Breast epithelium (tissue), 4 donors: ENCODE data around the gene FNDC3B. TPM values are rescaled to one million over a fixed set of nuclear protein-coding genes. Genes with fewer than 3 reads are reported as not detected.

Experiments
- DNase-seq, 2 donors: peaks; one replicate each; pipeline ENCODE4 v3.0.0-alpha.2; 2019; ENCODE audit warnings: low spot score in 2 of 2
- H3K27ac ChIP-seq, 2 donors: fragments of 200-600 bp; sonication (generic) in 1 of 2; one replicate each; pipeline ENCODE4 v1.5.1; 2016 to 2019; ENCODE audit warnings: mild to moderate bottlenecking in 1 of 2
- H3K27me3 ChIP-seq, 2 donors: fragments of 200-600 bp; sonication (generic) in 1 of 2; one replicate each; pipeline versions ENCODE4 v1.5.1 to v1.6.0; 2017 to 2019; ENCODE audit warnings: control low read depth in 1 of 2, mild to moderate bottlenecking in 1 of 2
- H3K36me3 ChIP-seq: fragments of 200-600 bp; one replicate; pipeline ENCODE4 v1.5.1; 2019
- H3K4me1 ChIP-seq, 2 donors: fragments of 200-600 bp; sonication (generic); one replicate each; pipeline ENCODE4 v1.5.1; 2016 to 2019; ENCODE audit warnings: control low read depth in 1 of 2
- H3K4me3 ChIP-seq, 3 donors: fragments of 200-600 bp; sonication (generic); 1 replicate in 2 of 3; 2 replicates in 1 of 3; pipeline ENCODE4 v1.5.1; 2016 to 2019; ENCODE audit warnings: mild to moderate bottlenecking in 3 of 3, moderate library complexity in 2 of 3
- H3K9me3 ChIP-seq, 2 donors: fragments of 200-600 bp; sonication (generic) in 1 of 2; one replicate each; pipeline ENCODE4 v1.5.1; 2016 to 2019; ENCODE audit warnings: control low read depth in 1 of 2
- POLR2A ChIP-seq: fragments of 450-650 bp; IDR thresholded peaks from one replicate; pipeline ENCODE4 v1.6.1; 2016; ENCODE audit warnings: antibody characterized with exemption, mild to moderate bottlenecking, moderate library complexity
- POLR2AphosphoS5 ChIP-seq, 3 donors: sonication (generic); formaldehyde crosslinking; IDR thresholded peaks; one replicate each; pipeline ENCODE4 v1.6.1; 2017; ENCODE audit warnings: antibody characterized with exemption in 3 of 3
- intact Hi-C: fragments of 100-400 bp; cut with DNase I; formaldehyde crosslinking; loops from one replicate; pipeline ENCODE4 v1.15.1; 2023; ENCODE audit warnings: low total_unique reads
- total RNA-seq, 3 donors: library from RNA; depleted of rRNA; stranded (reverse); fragments of >200 nt; gene quantifications; one replicate each; pipeline ENCODE4 v1.1.0, GENCODE V29; 2016
- TF ChIP-seq, protein P1 (sequence below), 3 donors: fragments of 450-650 bp; IDR thresholded peaks; one replicate each; pipeline ENCODE4 v1.5.1; 2016 to 2017; ENCODE audit warnings: antibody characterized with exemption in 3 of 3, mild to moderate bottlenecking in 3 of 3, moderate library complexity in 3 of 3

FNDC3B gene
- total RNA-seq, 3 donors from 2014 or later = 131 to 172 (median 149) TPM

DNA sequence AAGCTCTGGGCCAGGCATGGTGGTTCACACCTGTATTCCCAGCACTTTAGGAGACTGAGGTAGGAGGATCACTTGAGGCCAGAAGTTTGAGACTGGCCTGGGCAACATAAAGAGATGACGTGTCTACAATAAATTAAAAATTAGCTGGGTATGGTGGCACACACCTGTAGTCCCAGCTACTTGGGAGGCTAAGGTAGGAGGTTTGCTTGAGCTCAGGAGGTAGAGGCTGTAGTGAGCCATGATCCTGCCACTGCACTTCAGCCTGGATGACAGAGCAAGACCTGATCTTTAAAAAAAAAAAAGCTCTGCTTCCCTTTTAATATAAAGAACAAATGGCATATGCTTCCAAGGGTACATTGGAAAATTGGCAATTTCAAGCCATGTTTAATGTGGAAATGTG lies 46.7 kb downstream of the FNDC3B start:
- Histone ChIP-seq H3K4me1 (peaks cover 0 to 10% of the 10 kb centered on the region in 2 donors), H3K36me3 (no peaks in the 10 kb centered on the region), H3K27ac (no peak overlapping the region), H3K9me3 (no peaks in the 10 kb centered on the region), H3K27me3 (no peaks in the 10 kb centered on the region), H3K4me3 (no peak overlapping the region)
- no peak for DNase-seq
- TF ChIP-seq POLR2AphosphoS5 (IDR thresholded peaks at IDR 0.05) (no peak), POLR2A (no peak)
- TF ChIP-seq, protein P1, sequence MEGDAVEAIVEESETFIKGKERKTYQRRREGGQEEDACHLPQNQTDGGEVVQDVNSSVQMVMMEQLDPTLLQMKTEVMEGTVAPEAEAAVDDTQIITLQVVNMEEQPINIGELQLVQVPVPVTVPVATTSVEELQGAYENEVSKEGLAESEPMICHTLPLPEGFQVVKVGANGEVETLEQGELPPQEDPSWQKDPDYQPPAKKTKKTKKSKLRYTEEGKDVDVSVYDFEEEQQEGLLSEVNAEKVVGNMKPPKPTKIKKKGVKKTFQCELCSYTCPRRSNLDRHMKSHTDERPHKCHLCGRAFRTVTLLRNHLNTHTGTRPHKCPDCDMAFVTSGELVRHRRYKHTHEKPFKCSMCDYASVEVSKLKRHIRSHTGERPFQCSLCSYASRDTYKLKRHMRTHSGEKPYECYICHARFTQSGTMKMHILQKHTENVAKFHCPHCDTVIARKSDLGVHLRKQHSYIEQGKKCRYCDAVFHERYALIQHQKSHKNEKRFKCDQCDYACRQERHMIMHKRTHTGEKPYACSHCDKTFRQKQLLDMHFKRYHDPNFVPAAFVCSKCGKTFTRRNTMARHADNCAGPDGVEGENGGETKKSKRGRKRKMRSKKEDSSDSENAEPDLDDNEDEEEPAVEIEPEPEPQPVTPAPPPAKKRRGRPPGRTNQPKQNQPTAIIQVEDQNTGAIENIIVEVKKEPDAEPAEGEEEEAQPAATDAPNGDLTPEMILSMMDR (IDR thresholded peaks at IDR 0.05) = no peak
- intact Hi-C loops = no loop called here

DNA sequence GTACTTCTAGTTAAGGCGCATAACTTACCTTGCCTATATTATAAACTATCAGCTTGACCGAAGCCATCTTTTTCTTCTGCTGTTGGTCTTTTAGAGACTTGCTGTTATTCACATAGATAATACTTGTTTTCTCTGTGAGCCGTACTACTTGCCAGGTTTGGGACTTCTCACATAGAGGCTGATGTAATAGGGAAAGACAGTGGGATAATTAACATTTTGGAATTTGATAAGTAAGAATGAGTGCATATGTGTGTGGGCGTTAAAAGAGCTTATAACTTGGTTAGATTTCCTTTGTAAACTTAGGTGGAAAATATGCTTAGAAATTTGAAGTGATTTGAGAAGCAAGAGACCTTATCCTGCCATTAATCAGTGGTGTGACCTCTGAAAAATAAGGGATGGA lies 47.8 kb downstream of the FNDC3B start:
- intact Hi-C loops = no loop called here
- H3K9me3 ChIP-seq = no peaks in the 10 kb centered on the region
- H3K27ac ChIP-seq = no peak overlapping the region
- DNase-seq = no peak
- no peaks in the 10 kb centered on the region for H3K36me3 ChIP-seq
- peaks cover 0 to 10% of the 10 kb centered on the region in 2 donors for H3K4me1 ChIP-seq
- no peaks in the 10 kb centered on the region for H3K27me3 ChIP-seq
- TF ChIP-seq, protein P1 (IDR thresholded peaks at IDR 0.05) = no peak
- TF ChIP-seq POLR2AphosphoS5 (IDR thresholded peaks at IDR 0.05) (no peak), POLR2A (no peak)
- no peak overlapping the region for H3K4me3 ChIP-seq

DNA sequence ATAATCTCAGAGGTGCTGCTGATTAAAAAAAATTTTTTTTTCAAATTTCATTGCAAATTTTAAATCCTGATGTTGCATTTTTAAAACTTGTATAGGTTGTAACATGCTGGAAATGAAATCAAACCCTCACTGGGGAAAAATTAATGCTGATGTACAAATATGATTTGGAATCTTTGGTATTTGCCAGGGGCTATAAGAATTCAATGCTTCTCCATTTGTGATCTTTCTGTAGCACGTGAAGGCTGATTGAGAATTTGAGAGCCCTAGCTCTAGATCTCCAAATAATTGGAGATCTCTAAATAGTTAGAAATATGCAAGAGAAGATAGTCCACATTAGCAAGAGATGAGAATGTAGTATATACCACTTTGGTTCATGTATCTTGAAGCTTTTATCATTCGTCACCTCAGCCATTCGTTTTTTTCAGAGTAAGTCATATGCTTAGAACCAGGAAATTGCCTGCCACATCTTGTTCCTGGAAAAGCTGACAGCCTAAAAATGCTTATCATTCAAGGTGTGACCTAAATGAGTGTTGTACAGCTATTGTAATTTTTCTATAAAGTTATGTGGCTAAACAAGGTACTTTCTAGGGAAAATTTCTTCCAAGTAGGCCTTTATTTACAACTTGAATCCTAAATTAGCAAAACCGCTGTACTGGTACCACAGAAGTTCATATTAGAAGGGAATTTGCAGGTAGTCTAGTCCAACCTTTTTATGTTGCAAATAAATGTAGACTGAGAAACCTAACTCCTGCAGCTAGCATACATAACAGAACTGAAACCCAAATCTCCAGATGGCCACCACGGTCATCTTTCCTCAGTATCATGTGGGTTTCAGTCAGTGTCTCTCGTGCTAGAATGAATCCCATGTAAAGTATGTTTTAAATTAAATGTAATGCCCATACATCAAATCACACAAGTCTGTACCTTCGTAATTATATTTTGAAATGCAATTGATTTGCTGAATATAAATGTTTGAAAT lies 48.5 kb downstream of the FNDC3B start:
- DNase-seq = no peak
- intact Hi-C loops = no loop called here
- H3K4me1 ChIP-seq = peaks cover 0 to 10% of the 10 kb centered on the region in 2 donors

DNA sequence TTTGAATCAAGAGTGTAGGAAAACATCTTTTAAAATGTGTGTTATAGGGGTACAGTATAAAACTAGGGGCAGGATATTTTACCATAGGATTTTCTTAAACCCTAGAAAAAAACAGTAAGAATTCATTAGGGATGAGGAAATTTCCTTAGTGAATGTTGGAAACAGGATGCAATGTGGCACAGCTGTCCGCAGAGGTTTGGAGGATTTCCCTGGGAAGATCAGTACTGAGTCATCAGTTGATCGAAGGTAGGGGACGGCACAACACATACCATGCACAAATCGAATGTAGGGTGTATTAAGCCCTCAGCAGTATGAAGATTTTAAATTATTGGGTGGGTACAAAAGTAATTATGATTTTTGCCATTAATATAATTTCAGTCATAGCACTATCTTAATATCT lies 49.9 kb downstream of the FNDC3B start:
- TF ChIP-seq POLR2AphosphoS5 (IDR thresholded peaks at IDR 0.05) (no peak), POLR2A (no peak)
- TF ChIP-seq, protein P1 (IDR thresholded peaks at IDR 0.05) = no peak
- Histone ChIP-seq H3K27me3 (no peaks in the 10 kb centered on the region), H3K4me3 (no peak overlapping the region), H3K4me1 (peaks cover 0 to 10% of the 10 kb centered on the region in 2 donors), H3K36me3 (no peaks in the 10 kb centered on the region), H3K9me3 (no peaks in the 10 kb centered on the region), H3K27ac (no peak overlapping the region)
- intact Hi-C loops = no loop called here
- DNase-seq = no peak

More for the DNA sequence above, 48.5 kb downstream of the FNDC3B start:
- Histone ChIP-seq H3K27ac (peak overlapping the region in 1 of 2 donors; percentile 41), H3K36me3 (no peaks in the 10 kb centered on the region), H3K9me3 (no peaks in the 10 kb centered on the region), H3K4me3 (no peak overlapping the region), H3K27me3 (no peaks in the 10 kb centered on the region)
- TF ChIP-seq, protein P1 (IDR thresholded peaks at IDR 0.05) = no peak
- TF ChIP-seq POLR2A (no peak), POLR2AphosphoS5 (IDR thresholded peaks at IDR 0.05) (no peak)

GRCh38 chr3:172090035-172090434 lies 50.7 kb downstream of the FNDC3B start:
- Histone ChIP-seq H3K36me3 (no peaks in the 10 kb centered on the region), H3K27me3 (no peaks in the 10 kb centered on the region), H3K9me3 (no peaks in the 10 kb centered on the region), H3K4me3 (no peak overlapping the region), H3K4me1 (peaks cover 0 to 10% of the 10 kb centered on the region in 2 donors), H3K27ac (no peak overlapping the region)
- no peak for DNase-seq
- TF ChIP-seq POLR2A (no peak), POLR2AphosphoS5 (IDR thresholded peaks at IDR 0.05) (no peak)
- intact Hi-C loops = no loop called here
